Endothelial cell of umbilical vein (primary cell): ENCODE results near the gene GRWD1. TPM values are rescaled to one million over a fixed set of nuclear protein-coding genes. Genes with fewer than 3 reads are reported as not detected.

Source experiments
- BruUV-seq: library from RNA; stranded (reverse); fragments of 400-500 nt; replicated peaks from 2 replicates; lab custom pipeline; 2021; lab: Mats Ljungman, UMichigan
- CTCF ChIA-PET: fragments of 300-600, 350-600 bp; sonication (Branson Sonifier 250); formaldehyde crosslinking; loops from one replicate; lab custom pipeline; 2021; ENCODE audit warnings: antibody characterized with exemption, inconsistent platforms; lab: Charles Lee
- POLR2A ChIA-PET: fragments of 300-600, 350-600 bp; sonication (Branson Sonifier 250); formaldehyde crosslinking; loops from one replicate; lab custom pipeline; 2021; ENCODE audit warnings: antibody characterized with exemption, inconsistent platforms; lab: Charles Lee
- DNase-seq: peaks from one replicate; pipeline ENCODE4 v3.0.0-alpha.2; 2011; ENCODE audit warnings: low read depth, low spot score
- FAIRE-seq: peaks from 2 replicates; lab custom pipeline; 2011; peaks lifted over from hg19 to GRCh38; lab: Jason Lieb, UNC
- H2AFZ ChIP-seq: 2 replicates; pipeline ENCODE4 v1.6.0; 2012; ENCODE audit warnings: low read depth, low read length, control low read depth, inconsistent platforms
- H3K27ac ChIP-seq: 2 replicates; pipeline ENCODE4 v1.5.1; 2011; ENCODE audit warnings: low read depth, mild to moderate bottlenecking, control low read depth, low read length, moderate library complexity; ENCODE audit not compliant: insufficient read depth
- H3K27me3 ChIP-seq, 2 experiments: 2 replicates each; pipeline versions ENCODE4 v1.6.0 to v1.6.1; 2011; ENCODE audit warnings: low read length in 2 of 2, mixed read lengths in 1 of 2; ENCODE audit not compliant: control insufficient read depth in 2 of 2, insufficient read depth in 2 of 2
- H3K36me3 ChIP-seq, 2 experiments: 2 replicates in 1 of 2; 3 replicates in 1 of 2; pipeline ENCODE4 v1.5.1; 2011; ENCODE audit warnings: low read length in 2 of 2, mild to moderate bottlenecking in 1 of 2, moderate library complexity in 1 of 2; ENCODE audit not compliant: control insufficient read depth in 2 of 2, insufficient read depth in 2 of 2; ENCODE audit errors: extremely low read depth in 1 of 2
- H3K4me1 ChIP-seq: 3 replicates; pipeline ENCODE4 v1.5.1; 2011; ENCODE audit warnings: mild to moderate bottlenecking, low read length; ENCODE audit not compliant: control insufficient read depth, insufficient read depth; ENCODE audit errors: extremely low read depth
- H3K4me2 ChIP-seq: 2 replicates; pipeline ENCODE4 v1.6.1; 2011; ENCODE audit warnings: low read length, control low read depth, mixed read lengths; ENCODE audit not compliant: insufficient read depth
- H3K4me3 ChIP-seq, 3 experiments: fragments of 200-600 bp in 1 of 3; sonication (generic), shearing (Covaris generic) in 1 of 3; replicated peaks in 1 of 3; 2 replicates each; pipeline ENCODE4 v1.5.1; 2011 to 2016; ENCODE audit warnings: control low read depth in 3 of 3, low read length in 3 of 3, mild to moderate bottlenecking in 2 of 3, inconsistent platforms in 1 of 3, low read depth in 1 of 3, moderate library complexity in 1 of 3; ENCODE audit not compliant: insufficient read depth in 1 of 3
- H3K79me2 ChIP-seq: 2 replicates; pipeline ENCODE4 v1.6.0; 2012; ENCODE audit warnings: low read length, inconsistent platforms; ENCODE audit not compliant: control insufficient read depth, insufficient read depth
- H3K9ac ChIP-seq: replicated peaks from 2 replicates; pipeline ENCODE3; 2011; ENCODE audit warnings: low read length, control low read depth; ENCODE audit not compliant: insufficient read depth; ENCODE audit errors: extremely low read depth
- H3K9me1 ChIP-seq: replicated peaks from 3 replicates; pipeline ENCODE4 v1.6.0; 2011; ENCODE audit warnings: mild to moderate bottlenecking, low read length; ENCODE audit not compliant: control insufficient read depth, insufficient read depth; ENCODE audit errors: extremely low read depth
- H3K9me3 ChIP-seq: replicated peaks from 2 replicates; pipeline ENCODE4 v1.5.1; 2012; ENCODE audit warnings: low read length, inconsistent platforms; ENCODE audit not compliant: control insufficient read depth, insufficient read depth
- H4K20me1 ChIP-seq: replicated peaks from 2 replicates; pipeline ENCODE3; 2011; ENCODE audit warnings: mild to moderate bottlenecking, low read length; ENCODE audit not compliant: control insufficient read depth, insufficient read depth; ENCODE audit errors: extremely low read depth
- CTCF ChIP-seq, 2 donors: IDR thresholded peaks; 1 replicate in 1 of 2; 2 replicates in 1 of 2; pipeline ENCODE4 v1.5.1; 2011; ENCODE audit warnings: low read length in 2 of 2, mild to moderate bottlenecking in 2 of 2, moderate library complexity in 2 of 2, control low read depth in 1 of 2, inconsistent platforms in 1 of 2, low read depth in 1 of 2; ENCODE audit not compliant: insufficient read depth in 1 of 2; ENCODE audit errors: extremely low read depth in 1 of 2
- EZH2 ChIP-seq: IDR thresholded peaks from 2 replicates; pipeline ENCODE4 v1.6.1; 2012; ENCODE audit warnings: borderline replicate concordance, low read depth, mild to moderate bottlenecking, moderate library complexity, low read length, inconsistent platforms; ENCODE audit not compliant: severe bottlenecking
- FOS ChIP-seq: IDR thresholded peaks from 2 replicates; pipeline ENCODE4 v1.6.1; 2011; ENCODE audit warnings: mild to moderate bottlenecking, low read length, moderate library complexity, borderline replicate concordance; ENCODE audit not compliant: insufficient read depth
- GATA2 ChIP-seq: IDR thresholded peaks from 2 replicates; pipeline ENCODE4 v1.7.0; 2011; ENCODE audit warnings: low read depth, mild to moderate bottlenecking, moderate library complexity, mixed read lengths, low read length; ENCODE audit not compliant: insufficient read length, insufficient read depth
- JUN ChIP-seq: IDR thresholded peaks from 2 replicates; pipeline ENCODE4 v1.6.1; 2011; ENCODE audit warnings: borderline replicate concordance, low read depth; ENCODE audit not compliant: insufficient read length, insufficient read depth
- MAX ChIP-seq: IDR thresholded peaks from 2 replicates; pipeline ENCODE4 v1.6.1; 2011; ENCODE audit not compliant: insufficient read depth, insufficient read length
- MYC ChIP-seq: IDR thresholded peaks from one replicate; pipeline ENCODE4 v1.6.1; 2011; ENCODE audit warnings: mild to moderate bottlenecking, low read depth, low read length
- POLR2A ChIP-seq: IDR thresholded peaks from 2 replicates; pipeline ENCODE4 v1.6.1; 2012; ENCODE audit warnings: low read depth, mild to moderate bottlenecking, control low read depth, low read length
- POLR2AphosphoS5 ChIP-seq: IDR thresholded peaks from 2 replicates; pipeline ENCODE4 v1.6.1; 2012; ENCODE audit warnings: low read depth, mild to moderate bottlenecking, control low read depth, low read length, moderate library complexity; ENCODE audit not compliant: insufficient read depth
- dilution Hi-C: fragments of 300-500 bp; cut with MboI; formaldehyde crosslinking; loops from one replicate; pipeline ENCODE4 v1.15.0; 2019; ENCODE audit warnings: low sequenced_read_pairs; ENCODE audit not compliant: extremely low pct_ligation_motif_present
- intact Hi-C: fragments of 100-400 bp; cut with micrococcal nuclease; formaldehyde crosslinking; loops from one replicate; pipeline ENCODE4 v1.10.0; 2022
- polyA plus RNA-seq, 4 experiments: library from polyadenylated mRNA; depleted of rRNA in 3 of 4; stranded (reverse) in 3 of 4; unstranded in 1 of 4; fragments of >200 nt; gene quantifications; 2 replicates each; pipeline versions ENCODE4 v1.2.1 to v1.2.3, GENCODE V29; 2011 to 2012; ENCODE audit warnings: missing spikeins in 1 of 4
- total RNA-seq: library from RNA; stranded (reverse); gene quantifications from 2 replicates; pipeline ENCODE4 v1.2.3, GENCODE V29; 2021

The GRWD1 gene
- total and polyA plus RNA-seq, 2 donors (not counting 3 experiments of a cell fraction or from before 2014, with no cell fraction given) = 26.3 to 52.7 TPM

DNA sequence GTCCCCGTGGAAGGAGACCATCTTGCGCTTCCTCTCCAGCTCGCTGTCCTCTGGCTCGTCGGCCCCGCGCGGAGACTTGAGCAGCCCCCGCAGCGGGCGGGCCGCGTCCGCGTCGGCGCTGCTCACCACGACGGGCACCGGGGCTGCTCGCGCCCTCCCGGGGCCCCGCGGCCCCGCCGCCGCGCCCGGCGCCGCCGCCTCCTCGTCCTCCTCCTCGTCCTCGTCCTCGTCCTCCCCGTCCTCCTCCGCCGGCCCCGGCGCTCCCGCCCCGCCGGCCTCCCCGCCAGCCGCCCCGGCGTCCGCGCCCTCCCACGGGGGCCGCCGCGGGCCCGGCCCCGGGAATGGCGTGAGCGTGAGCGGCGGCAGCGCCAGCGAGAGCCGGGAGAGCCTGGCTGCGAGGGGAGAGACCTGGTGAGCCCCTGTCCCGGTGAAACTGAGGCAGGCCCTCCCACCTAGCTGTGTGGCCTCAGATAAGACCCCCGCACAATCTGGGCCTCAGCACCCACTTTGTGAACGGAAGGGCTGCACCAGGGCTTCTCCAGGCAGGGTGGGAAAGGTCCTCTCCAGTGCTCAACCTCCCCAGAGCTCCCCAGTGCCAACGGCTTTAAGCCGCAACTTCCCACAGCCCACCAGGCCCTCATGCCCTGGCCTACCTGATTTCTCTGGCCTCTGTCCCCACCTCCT, 48.1 kb downstream of the GRWD1 start:
- Histone ChIP-seq H3K4me3 (peak overlapping the region; percentile 57 to 69 (median 62)), H3K4me1 (peaks cover 11% of the 10 kb centered on the region), H3K9me1 (no peaks in the 10 kb centered on the region), H3K9ac (peak overlapping the region; percentile 68), H3K27ac (no peak overlapping the region), H4K20me1 (no peaks in the 10 kb centered on the region), H3K36me3 (no peaks in the 10 kb centered on the region), H2AFZ (peak overlapping the region; percentile 100), H3K79me2 (no peaks in the 10 kb centered on the region), H3K9me3 (no peaks in the 10 kb centered on the region), H3K27me3 (peaks cover 3 to 14% of the 10 kb centered on the region in 2 experiments), H3K4me2 (peak overlapping the region; percentile 71)
- no TSS peak for BruUV-seq
- FAIRE-seq (no peak), DNase-seq (no peak)
- dilution Hi-C loops (no loop called here), intact Hi-C loops (loop anchor here (2.0 kb wide), 1 partner anchor 25 kb away; the partner anchor contains the start of gene CYTH2)
- TF ChIP-seq POLR2A = no peak
- no peak for TF ChIP-seq JUN
- no peak for TF ChIP-seq GATA2
- TF ChIP-seq FOS = no peak
- TF ChIP-seq MAX = no peak
- no peak for TF ChIP-seq EZH2
- TF ChIP-seq POLR2AphosphoS5 = no peak
- no peak for TF ChIP-seq CTCF (IDR thresholded peaks at IDR 0.05; ENCODE audit: extremely low read depth in 1 of 2, insufficient read depth in 1 of 2, low read depth in 1 of 2, low read length in 2 of 2)
- no peak for TF ChIP-seq MYC
- POLR2A ChIA-PET = interaction anchor here (1.0 to 1.5 kb wide), 2 partner anchors 18 to 126 kb away, joined by 3 to 4 read pairs; partner anchors contain the start of gene SPHK2
- CTCF ChIA-PET = interaction anchor here (0.8 to 1.6 kb wide), 7 partner anchors 12 to 160 kb away, joined by 3 to 17 read pairs (median 6); partner anchors contain the start of gene KDELR1
